GM18505 (cell line): ENCODE data around the gene CCL20.

Experiments
- ATAC-seq: cut with Tn5 transposase; IDR thresholded peaks from one replicate; pipeline ENCODE4 v1.9.1; 2021; ENCODE audit not compliant: unreplicated experiment
- POLR2A ChIP-seq: IDR thresholded peaks from 4 replicates; pipeline ENCODE4 v1.6.1; 2011; ENCODE audit warnings: borderline replicate concordance; ENCODE audit not compliant: insufficient read depth, insufficient read length; ENCODE audit errors: extremely low read depth

Gene CCL20

DNA sequence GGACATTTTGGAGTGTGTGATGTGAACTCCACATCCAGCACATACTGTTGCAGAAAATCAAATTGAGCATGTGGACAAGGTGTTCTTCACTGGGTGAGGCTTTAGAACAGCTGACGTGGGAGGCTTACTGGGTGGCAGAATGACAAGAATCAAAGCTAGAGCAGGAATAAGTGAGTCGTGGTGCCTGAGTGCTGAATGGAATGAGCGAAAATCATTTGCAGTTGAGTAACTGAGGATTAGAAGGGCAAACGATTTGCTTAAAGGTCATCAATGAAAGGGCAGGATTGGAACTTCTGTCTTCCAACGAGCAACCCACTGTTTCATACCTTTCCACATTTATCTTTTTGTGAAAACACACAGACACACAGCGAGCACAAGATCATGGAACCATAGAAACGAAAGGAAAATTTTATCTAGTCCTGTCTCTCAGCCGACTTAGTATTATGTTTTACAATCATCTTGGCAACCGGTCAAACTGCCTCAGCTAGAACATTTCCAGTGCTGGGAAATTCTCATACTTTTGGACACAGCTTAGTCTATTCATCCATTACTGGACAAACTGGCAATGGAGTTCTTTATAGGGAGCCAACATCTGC, 50.6 kb downstream of the CCL20 start:
- no peak for ATAC-seq
- no peak for TF ChIP-seq POLR2A

DNA sequence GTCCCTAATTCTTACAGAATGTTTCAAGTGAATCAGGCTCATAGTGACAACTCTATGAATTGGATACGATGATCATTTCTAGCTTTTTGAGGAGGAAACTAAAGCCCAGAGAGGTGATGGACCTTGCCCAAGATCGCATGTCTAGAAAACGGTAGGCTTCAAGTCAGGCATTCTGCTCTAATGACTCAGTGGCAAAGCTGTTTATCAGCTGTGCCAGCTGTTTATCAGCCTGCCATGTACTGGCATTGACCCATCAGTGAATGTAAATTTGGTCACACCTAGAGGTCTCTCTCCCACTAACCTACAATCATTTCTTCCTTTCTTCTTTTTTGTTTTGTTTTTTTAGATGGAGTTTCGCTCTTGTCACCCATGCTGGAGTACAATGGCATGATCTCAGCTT, 51.6 kb downstream of the CCL20 start:
- TF ChIP-seq POLR2A: no peak
- no peak for ATAC-seq
